Breast epithelium (tissue), 3 donors: ENCODE data around the gene SF3B2.
"Not testable (repeated sequence)": the region's sequence is repeated elsewhere in the genome, so short reads cannot be mapped to it uniquely, and the experiment has no call there.

Experiments used
- CTCF ChIP-seq, 3 donors: fragments of 450-650 bp; IDR thresholded peaks; one replicate each; pipeline ENCODE4 v1.5.1; 2016 to 2017; ENCODE audit warnings: antibody characterized with exemption in 3 of 3, mild to moderate bottlenecking in 3 of 3, moderate library complexity in 3 of 3
- POLR2A ChIP-seq: fragments of 450-650 bp; IDR thresholded peaks from one replicate; pipeline ENCODE4 v1.6.1; 2016; ENCODE audit warnings: antibody characterized with exemption, mild to moderate bottlenecking, moderate library complexity

- TF ChIP-seq CTCF (IDR thresholded peaks at IDR 0.05); POLR2A: not testable (repeated sequence)
Observed at GRCh38 chr11:66010036-66010435, 42.1 kb upstream of the SF3B2 start.
